ENCODE results near the gene KDELR1. TPM values are rescaled to one million over a fixed set of nuclear protein-coding genes. Genes with fewer than 3 reads are reported as not detected.
"Not testable (repeated sequence)": the region's sequence is repeated elsewhere in the genome, so short reads cannot be mapped to it uniquely, and the experiment has no call there.

KDELR1 gene
- total RNA-seq, 1 donor from 2014 or later = 21.6 TPM

DNA sequence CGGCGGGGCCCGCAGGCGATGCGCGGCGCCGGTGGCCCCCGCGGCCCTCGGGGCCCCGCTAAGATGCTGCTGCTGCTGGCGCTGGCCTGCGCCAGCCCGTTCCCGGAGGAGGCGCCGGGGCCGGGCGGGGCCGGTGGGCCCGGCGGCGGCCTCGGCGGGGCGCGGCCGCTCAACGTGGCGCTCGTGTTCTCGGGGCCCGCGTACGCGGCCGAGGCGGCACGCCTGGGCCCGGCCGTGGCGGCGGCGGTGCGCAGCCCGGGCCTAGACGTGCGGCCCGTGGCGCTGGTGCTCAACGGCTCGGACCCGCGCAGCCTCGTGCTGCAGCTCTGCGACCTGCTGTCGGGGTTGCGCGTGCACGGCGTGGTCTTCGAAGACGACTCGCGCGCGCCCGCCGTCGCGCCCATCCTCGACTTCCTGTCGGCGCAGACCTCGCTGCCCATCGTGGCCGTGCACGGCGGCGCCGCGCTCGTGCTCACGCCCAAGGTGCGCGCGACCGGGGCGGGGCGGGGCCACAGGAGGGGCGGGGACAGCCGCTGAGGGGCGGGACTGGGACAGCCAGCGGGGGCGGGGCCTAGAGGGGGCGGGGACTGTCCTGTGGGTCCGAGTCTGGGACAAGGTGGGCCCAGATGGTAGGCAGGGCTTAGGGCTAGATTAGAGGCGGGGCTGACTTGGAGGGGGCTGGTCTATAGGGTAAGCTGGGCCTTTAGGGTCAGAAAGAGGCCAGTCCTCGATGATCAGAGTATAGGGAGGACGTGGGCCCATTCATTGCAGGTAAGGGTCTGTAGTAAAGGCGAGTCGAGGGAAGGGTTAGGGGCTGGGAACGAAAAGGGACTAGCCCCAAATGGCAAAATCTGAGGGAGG is 7.3 kb upstream of the KDELR1 start:
- FAIRE-seq = no peak
- DNase-seq (ENCODE audit: low spot score in 2 of 2) = peak; percentile 71 to 77

DNA sequence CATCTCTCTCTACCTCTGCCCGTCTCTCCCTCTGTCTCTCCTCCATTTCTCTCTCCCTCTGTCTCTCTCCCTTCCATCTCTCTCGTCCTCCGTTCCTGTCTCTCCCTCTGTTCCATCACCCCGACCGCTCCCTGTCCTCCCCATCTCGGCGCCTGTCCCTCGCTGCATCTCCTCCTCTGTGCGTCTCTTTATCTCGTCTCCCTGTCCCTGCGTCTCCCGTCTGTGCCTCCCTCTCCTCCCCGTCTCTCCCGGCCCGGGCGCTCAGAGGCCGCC is 6.7 kb upstream of the KDELR1 start:
- no peak for DNase-seq (ENCODE audit: low spot score in 2 of 2)
- no peak for FAIRE-seq

DNA sequence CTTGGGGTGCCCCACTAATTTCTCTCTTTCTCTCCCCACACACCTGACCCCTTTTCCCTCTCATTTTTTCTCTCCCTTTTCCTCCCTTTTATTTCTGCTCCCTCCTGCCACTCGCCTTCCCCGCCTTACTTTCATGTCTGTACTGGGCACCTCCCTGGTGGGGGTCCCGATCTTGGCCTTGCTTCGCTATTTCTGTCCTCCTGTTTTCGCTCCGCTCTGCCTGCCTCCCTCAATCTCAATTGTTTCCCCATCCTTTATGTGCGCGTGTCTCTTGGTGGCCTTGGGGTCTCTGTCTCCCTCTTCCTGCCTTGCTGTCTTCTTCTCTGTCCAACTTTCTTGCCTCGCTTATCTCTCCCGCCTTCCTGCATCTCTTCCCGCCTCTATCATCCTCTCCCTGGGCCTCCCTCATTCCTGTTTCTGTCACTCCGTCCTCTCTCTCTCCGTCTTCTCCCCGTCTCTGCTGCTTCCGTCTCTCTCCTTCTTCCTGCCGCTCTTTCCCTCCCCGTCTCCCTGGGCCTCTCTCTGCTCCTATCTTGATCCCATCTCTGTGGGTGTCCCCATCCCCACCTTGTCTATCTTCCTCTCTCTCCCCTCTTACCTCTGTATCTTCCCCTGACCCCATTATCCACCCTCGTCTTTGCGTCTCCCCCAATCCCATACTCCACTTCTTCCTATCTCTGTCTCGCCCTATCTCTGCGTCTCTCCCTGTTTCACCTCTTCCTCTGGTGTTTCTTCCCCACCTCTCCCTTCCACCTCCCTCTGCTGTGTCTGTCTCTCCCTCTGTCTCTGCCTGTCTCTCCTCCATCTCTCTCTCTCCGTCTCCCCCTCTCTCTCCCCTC is 6.1 kb upstream of the KDELR1 start:
- FAIRE-seq = no peak
- DNase-seq (ENCODE audit: low spot score in 2 of 2) = no peak

DNA sequence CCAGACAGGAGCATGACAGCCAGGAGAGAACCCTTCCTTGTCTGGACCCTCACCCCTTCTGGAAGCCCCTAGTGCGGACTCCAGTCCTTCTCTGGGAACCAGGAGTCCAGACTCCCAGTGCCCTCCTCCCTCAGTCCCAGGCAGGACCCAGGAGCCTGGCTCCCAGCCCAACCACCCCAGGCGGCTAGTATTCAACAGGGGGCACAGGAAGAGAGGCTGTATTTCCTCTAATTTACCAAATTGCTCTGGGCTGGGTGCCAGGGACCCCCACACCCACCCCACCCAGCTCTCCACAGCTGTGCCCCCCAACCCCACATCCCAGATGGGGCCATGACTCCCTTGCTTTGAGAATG is 5.4 kb upstream of the KDELR1 start:
- FAIRE-seq (no peak), DNase-seq (ENCODE audit: low spot score in 2 of 2) (no peak)

GRCh38 chr19:48396016-48396823 is 4.9 kb upstream of the KDELR1 start:
- DNase-seq (ENCODE audit: low spot score in 2 of 2) (no peak), FAIRE-seq (no peak)

DNA sequence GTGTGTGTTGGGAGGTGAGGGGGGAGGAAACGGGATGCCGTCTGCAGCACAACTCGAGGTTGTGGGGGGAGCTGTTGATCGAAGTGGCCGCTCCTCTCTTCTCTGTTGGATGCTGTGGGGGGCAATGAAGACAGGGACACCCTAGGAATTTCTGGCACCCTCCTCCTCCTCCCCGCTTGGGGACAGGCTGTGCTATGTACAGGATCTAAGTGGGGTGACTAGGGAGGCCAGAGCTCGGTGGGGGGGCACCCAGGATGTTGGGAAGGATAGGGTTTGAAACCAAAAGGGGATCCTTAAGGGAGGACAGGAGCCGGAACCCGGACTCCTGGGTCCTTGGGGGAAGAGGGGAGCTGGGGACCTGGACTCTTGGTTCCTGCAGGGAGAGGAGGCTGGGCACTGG is 4.1 kb upstream of the KDELR1 start:
- FAIRE-seq (no peak), DNase-seq (ENCODE audit: low spot score in 2 of 2) (no peak)

- DNase-seq (ENCODE audit: low spot score in 2 of 2) = no peak
- no peak for FAIRE-seq
Measured at GRCh38 chr19:48395170-48395455, 3.8 kb upstream of the KDELR1 start.

- FAIRE-seq = no peak
Measured at GRCh38 chr19:48394331-48395169, 3.2 kb upstream of the KDELR1 start.

DNA sequence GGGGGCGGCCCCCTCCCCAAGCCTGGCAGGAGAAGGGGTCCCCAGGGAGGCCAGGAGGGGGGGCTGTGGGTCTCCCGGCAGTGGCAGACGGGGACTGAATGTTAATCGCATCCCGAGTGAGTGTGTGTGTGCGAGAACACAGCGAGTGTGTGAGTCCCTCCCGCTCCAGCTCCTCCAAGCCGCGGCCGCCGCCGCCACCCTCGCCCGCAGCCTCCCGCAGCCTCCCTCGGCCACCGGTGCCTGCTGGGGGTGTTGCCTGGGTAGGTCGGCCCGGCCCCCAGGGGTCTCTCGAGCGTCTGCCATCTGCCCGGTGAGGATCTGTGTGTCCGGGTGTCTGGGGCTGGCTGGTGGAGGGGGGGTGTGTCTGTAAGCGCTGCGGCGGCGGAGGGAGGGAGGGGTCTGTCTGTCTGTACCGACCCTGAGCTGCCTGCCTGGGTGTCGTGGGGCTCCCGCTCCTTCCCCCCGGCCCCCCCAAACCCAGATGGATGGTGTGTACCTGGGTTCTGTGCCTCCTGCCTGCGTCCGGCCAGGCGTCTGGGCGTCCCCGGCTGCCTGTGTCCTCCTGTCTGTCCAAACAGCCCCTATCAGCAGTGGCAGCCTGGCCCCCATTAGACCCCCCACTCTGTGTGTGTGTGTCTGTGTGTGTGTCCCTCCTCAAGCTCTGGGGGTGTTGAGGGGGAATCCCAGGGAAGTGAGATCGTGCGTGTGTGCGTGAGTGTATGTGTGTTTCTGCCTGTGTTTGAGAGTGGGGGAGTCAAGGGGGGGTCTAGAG is 2.4 kb upstream of the KDELR1 start, which contains the start of gene GRIN2D:
GRIN2D (plus strand) TSS at position 110 of the 772 bp plus-strand sequence. CDS start 4,725 bp downstream, outside the sequence.
- DNase-seq (ENCODE audit: low spot score in 2 of 2) (peak in 1 of 2 donors; percentile 48), FAIRE-seq (no peak)

More at GRCh38 chr19:48394331-48395169, 3.2 kb upstream of the KDELR1 start:
- no peak for DNase-seq (ENCODE audit: low spot score in 2 of 2)

DNA sequence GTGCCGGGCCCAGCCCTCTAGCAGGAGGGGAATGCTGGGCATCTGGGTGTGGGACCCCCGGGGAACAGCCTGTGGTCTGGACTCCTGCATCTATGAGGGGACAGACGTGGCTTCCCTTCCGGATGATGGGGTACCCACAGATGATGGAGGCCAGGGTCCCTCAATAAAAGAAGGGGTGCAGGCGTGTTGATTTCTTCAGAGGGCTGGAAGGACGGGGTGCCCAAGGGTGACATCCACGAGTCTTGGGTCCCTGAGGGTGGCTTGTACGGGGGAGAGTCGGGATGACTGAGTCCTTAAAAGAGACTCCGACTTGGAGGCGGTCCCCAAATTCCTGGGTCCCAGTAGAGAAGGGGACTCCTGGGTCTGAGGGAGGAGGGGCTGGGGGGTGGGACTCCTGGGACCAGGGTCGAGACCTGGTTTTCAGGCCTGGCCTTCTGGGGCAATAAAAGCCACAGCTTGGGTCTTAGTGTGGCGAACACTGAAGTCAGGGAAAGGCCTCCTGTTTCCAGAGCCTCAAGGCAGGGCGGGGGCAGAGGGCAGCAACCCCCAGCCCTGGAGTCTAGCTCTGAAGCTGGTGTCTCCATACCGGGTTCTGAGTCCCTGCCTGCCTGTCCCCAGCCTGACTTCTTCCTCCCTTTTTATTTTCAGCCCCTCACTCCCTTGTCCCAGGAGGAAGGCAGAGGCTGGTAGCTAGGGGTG is 1.7 kb upstream of the KDELR1 start:
- FAIRE-seq = no peak
- DNase-seq (ENCODE audit: low spot score in 2 of 2) = no peak

DNA sequence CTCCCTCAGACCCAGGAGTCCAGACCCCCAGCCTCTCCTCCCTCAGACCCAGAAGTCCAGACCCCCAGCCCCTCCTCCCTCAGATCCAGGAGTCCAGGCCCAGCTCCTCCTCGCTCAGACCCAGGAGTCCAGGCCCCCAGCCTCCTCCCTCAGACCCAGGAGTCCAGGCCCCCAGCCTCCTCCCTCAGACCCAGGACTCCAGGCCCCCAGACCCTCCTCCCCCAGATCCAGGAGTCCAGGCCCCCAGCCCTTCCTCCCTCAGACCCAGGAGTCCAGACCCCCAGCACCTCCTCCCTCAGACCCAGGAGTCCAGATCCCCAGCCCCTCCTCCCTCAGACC is 624 bp upstream of the KDELR1 start:
- not testable (repeated sequence) for DNase-seq (ENCODE audit: low spot score in 2 of 2); FAIRE-seq

- FAIRE-seq (no peak), DNase-seq (ENCODE audit: low spot score in 2 of 2) (peak; percentile 61 to 77)
Measured at GRCh38 chr19:48390188-48391099, 907 bp downstream of the KDELR1 start.

- FAIRE-seq (no peak), DNase-seq (ENCODE audit: low spot score in 2 of 2) (no peak)
Measured at GRCh38 chr19:48386981-48387380, 4.4 kb downstream of the KDELR1 start.

DNA sequence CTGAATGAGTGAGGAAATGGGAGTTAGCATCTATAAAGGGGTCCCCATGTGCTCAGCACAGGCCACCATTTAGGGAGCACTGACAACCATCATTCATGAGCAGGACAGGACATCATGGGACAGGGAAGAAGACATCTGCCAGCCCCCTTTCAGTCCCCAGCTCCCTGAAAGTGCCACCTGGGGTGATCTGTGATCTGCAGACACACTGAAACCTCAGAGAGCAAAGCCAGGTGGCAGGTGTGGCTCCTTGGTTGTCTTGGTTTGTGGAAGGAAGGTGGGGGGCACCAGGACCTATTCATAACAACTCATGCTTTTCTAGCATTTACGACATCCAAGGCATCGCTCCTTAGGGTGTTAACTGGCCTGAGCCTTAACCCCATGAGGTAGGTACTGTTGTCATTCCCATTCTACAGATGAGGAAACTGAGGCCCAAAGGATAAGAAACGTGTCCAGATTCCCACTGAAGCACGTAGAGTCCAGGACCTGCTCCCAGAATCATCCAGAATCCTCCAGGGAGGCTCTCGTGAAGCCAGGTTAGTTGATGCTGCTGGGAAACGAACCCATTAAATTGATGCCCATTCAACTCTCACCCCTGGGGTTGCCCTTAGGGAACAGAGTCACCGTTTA is 5.8 kb downstream of the KDELR1 start:
- FAIRE-seq = no peak
- no peak for DNase-seq (ENCODE audit: low spot score in 2 of 2)

DNA sequence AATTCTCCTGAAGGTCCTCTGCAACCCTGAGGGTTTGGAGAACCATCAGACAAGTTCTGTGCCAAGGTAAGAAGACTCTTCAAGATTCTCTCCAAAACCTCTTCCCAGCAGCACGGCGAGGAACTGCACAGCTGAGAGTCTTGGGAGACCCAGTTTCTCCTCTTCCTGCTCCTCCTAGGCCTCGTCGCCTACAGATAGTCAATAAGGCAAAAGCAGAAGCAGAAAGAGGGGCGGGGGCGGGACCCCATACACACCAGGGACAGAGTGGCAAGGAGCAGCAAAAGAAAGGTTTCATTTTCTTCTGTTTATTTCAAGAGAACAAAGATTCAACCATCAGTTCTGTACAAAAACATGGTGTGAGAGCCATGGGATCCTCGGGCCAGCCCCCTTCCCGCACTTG is 9.1 kb downstream of the KDELR1 start:
- no peak for FAIRE-seq
- no peak for DNase-seq (ENCODE audit: low spot score in 2 of 2)

- FAIRE-seq = no peak
- DNase-seq (ENCODE audit: low spot score in 2 of 2) = no peak
Measured at GRCh38 chr19:48381178-48381950, 10.0 kb downstream of the KDELR1 start.

GRCh38 chr19:48379058-48379457 is 12.3 kb downstream of the KDELR1 start:
- DNase-seq (ENCODE audit: low spot score in 2 of 2) = no peak
- no peak for FAIRE-seq

Data from frontal cortex (tissue), 4 donors.